Measurements from ENCODE around the gene RFFL.

- TF ChIP-seq CTCF (conservative IDR thresholded peaks at IDR 0.05; ENCODE audit: low read depth, low read length) (no peak), NFE2L2 (IDR thresholded peaks at IDR 0.05; ENCODE audit: low read depth, low read length) (no peak), USF2 (IDR thresholded peaks at IDR 0.05; ENCODE audit: low read depth, low read length) (no peak), ELK1 (IDR thresholded peaks at IDR 0.05; ENCODE audit: borderline replicate concordance, low read depth, low read length) (no peak), POLR2A (IDR thresholded peaks at IDR 0.05; ENCODE audit: low read depth, low read length) (no peak), RAD21 (IDR thresholded peaks at IDR 0.05; ENCODE audit: low read length) (no peak), RCOR1 (IDR thresholded peaks at IDR 0.05; ENCODE audit: insufficient replicate concordance, low read length) (no peak), SMC3 (IDR thresholded peaks at IDR 0.05; ENCODE audit: low read depth, low read length) (no peak), BHLHE40 (IDR thresholded peaks at IDR 0.05; ENCODE audit: low read depth, low read length) (no peak), CEBPB (IDR thresholded peaks at IDR 0.05; ENCODE audit: low read depth, low read length) (no peak), FOS (IDR thresholded peaks at IDR 0.05; ENCODE audit: low read depth, low read length) (no peak)
Observed at GRCh38 chr17:35056013-35056412, 7.5 kb downstream of the RFFL start.
